NT2/D1 (cell line): ENCODE results near the gene LRIG1.

ENCODE experiments used
- DNase-seq: peaks from one replicate; pipeline ENCODE4 v3.0.0-alpha.2; 2011; ENCODE audit warnings: low read depth, low spot score
- H3K27me3 ChIP-seq: 2 replicates; pipeline ENCODE4 v1.6.0; 2011; ENCODE audit warnings: mild to moderate bottlenecking; ENCODE audit not compliant: insufficient read length, insufficient read depth
- H3K36me3 ChIP-seq: 2 replicates; pipeline ENCODE4 v1.6.1; 2011; ENCODE audit warnings: mild to moderate bottlenecking, low read length, mixed read lengths; ENCODE audit not compliant: insufficient read depth, insufficient read length
- H3K4me1 ChIP-seq: 2 replicates; pipeline ENCODE4 v1.5.1; 2011; ENCODE audit not compliant: insufficient read depth, insufficient read length
- H3K4me3 ChIP-seq: 2 replicates; pipeline ENCODE4 v1.5.1; 2011; ENCODE audit warnings: low read depth; ENCODE audit not compliant: insufficient read length
- H3K9ac ChIP-seq: 2 replicates; pipeline ENCODE4 v1.6.0; 2011; ENCODE audit warnings: low read depth; ENCODE audit not compliant: insufficient read length
- H3K9me3 ChIP-seq: 2 replicates; pipeline ENCODE4 v1.5.1; 2011; ENCODE audit warnings: mild to moderate bottlenecking, low read length; ENCODE audit not compliant: insufficient read depth
- SUZ12 ChIP-seq: IDR thresholded peaks from 2 replicates; pipeline ENCODE4 v1.6.1; 2011; ENCODE audit not compliant: insufficient read length, insufficient read depth; ENCODE audit errors: extremely low read depth
- YY1 ChIP-seq: IDR thresholded peaks from 2 replicates; pipeline ENCODE4 v1.6.1; 2011; ENCODE audit not compliant: insufficient read length, insufficient read depth
- ZNF274 ChIP-seq: IDR thresholded peaks from 2 replicates; pipeline ENCODE4 v1.6.1; 2011; ENCODE audit warnings: mild to moderate bottlenecking, low read depth, low read length

The LRIG1 gene

GRCh38 chr3:66441129-66441528 lies 59.7 kb downstream of the LRIG1 start:
- no peaks in the 10 kb centered on the region for H3K27me3 ChIP-seq
- no peak for TF ChIP-seq ZNF274
- TF ChIP-seq SUZ12, result no peak
- no peak for TF ChIP-seq YY1
- DNase-seq, result peak; percentile 42
- no peak overlapping the region for H3K4me3 ChIP-seq
- no peaks in the 10 kb centered on the region for H3K9me3 ChIP-seq
- no peak overlapping the region for H3K9ac ChIP-seq
- peaks cover 25% of the 10 kb centered on the region for H3K4me1 ChIP-seq
- H3K36me3 ChIP-seq, result no peaks in the 10 kb centered on the region

- H3K9me3 ChIP-seq, result no peaks in the 10 kb centered on the region
- H3K36me3 ChIP-seq, result no peaks in the 10 kb centered on the region
- no peaks in the 10 kb centered on the region for H3K27me3 ChIP-seq
- no peak for TF ChIP-seq SUZ12
- TF ChIP-seq YY1, result no peak
- no peak for TF ChIP-seq ZNF274
- no peak overlapping the region for H3K9ac ChIP-seq
- no peak overlapping the region for H3K4me3 ChIP-seq
- H3K4me1 ChIP-seq, result peaks cover 25% of the 10 kb centered on the region
- DNase-seq, result no peak
Measured at GRCh38 chr3:66439666-66440344, 61.0 kb downstream of the LRIG1 start.

- no peak for DNase-seq
- Histone ChIP-seq H3K4me3 (no peak overlapping the region), H3K9me3 (no peaks in the 10 kb centered on the region), H3K9ac (no peak overlapping the region), H3K27me3 (no peaks in the 10 kb centered on the region), H3K36me3 (no peaks in the 10 kb centered on the region), H3K4me1 (peaks cover 13% of the 10 kb centered on the region)
- TF ChIP-seq ZNF274, result no peak
- TF ChIP-seq SUZ12, result no peak
- no peak for TF ChIP-seq YY1
Measured at GRCh38 chr3:66438046-66438445, 62.8 kb downstream of the LRIG1 start.

GRCh38 chr3:66437341-66437929 lies 63.4 kb downstream of the LRIG1 start:
- no peaks in the 10 kb centered on the region for H3K27me3 ChIP-seq
- H3K9ac ChIP-seq, result no peak overlapping the region
- H3K9me3 ChIP-seq, result no peaks in the 10 kb centered on the region
- DNase-seq, result no peak
- no peaks in the 10 kb centered on the region for H3K36me3 ChIP-seq
- no peak for TF ChIP-seq ZNF274
- no peak for TF ChIP-seq YY1
- no peak for TF ChIP-seq SUZ12
- no peak overlapping the region for H3K4me3 ChIP-seq
- peaks cover 17% of the 10 kb centered on the region for H3K4me1 ChIP-seq

- Histone ChIP-seq H3K27me3 (no peaks in the 10 kb centered on the region), H3K4me3 (no peak overlapping the region), H3K9me3 (no peaks in the 10 kb centered on the region), H3K36me3 (peaks cover 9% of the 10 kb centered on the region), H3K4me1 (peaks cover 15% of the 10 kb centered on the region), H3K9ac (no peak overlapping the region)
- DNase-seq, result no peak
- no peak for TF ChIP-seq YY1
- no peak for TF ChIP-seq SUZ12
- TF ChIP-seq ZNF274, result no peak
Measured at GRCh38 chr3:66435989-66436388, 64.8 kb downstream of the LRIG1 start.

- H3K9ac ChIP-seq, result no peak overlapping the region
- no peak for TF ChIP-seq YY1
- TF ChIP-seq SUZ12, result no peak
- no peak for TF ChIP-seq ZNF274
- H3K4me1 ChIP-seq, result peaks cover 8% of the 10 kb centered on the region
- no peaks in the 10 kb centered on the region for H3K27me3 ChIP-seq
- H3K4me3 ChIP-seq, result no peak overlapping the region
- peaks cover 9% of the 10 kb centered on the region for H3K36me3 ChIP-seq
- H3K9me3 ChIP-seq, result no peaks in the 10 kb centered on the region
- no peak for DNase-seq
Measured at GRCh38 chr3:66434726-66435125, 66.1 kb downstream of the LRIG1 start.

- Histone ChIP-seq H3K27me3 (no peaks in the 10 kb centered on the region), H3K36me3 (peaks cover 9% of the 10 kb centered on the region), H3K4me1 (peaks cover 8% of the 10 kb centered on the region), H3K9ac (no peak overlapping the region), H3K4me3 (no peak overlapping the region), H3K9me3 (no peaks in the 10 kb centered on the region)
- no peak for DNase-seq
- TF ChIP-seq YY1, result no peak
Measured at GRCh38 chr3:66433522-66433782, 67.4 kb downstream of the LRIG1 start.
